Activated naive CD8-positive, alpha-beta T cell (primary cell): Measurements from ENCODE around the gene ACTR3C.

Source experiments
- H3K27ac Mint-ChIP-seq: one replicate; pipeline ENCODE4 v1.8.0; 2021; ENCODE audit warnings: mixed read lengths
- H3K27me3 Mint-ChIP-seq: one replicate; pipeline ENCODE4 v1.8.0; 2021; ENCODE audit warnings: mixed read lengths
- H3K36me3 Mint-ChIP-seq: one replicate; pipeline ENCODE4 v1.8.0; 2021; ENCODE audit warnings: mixed read lengths
- H3K4me1 Mint-ChIP-seq: one replicate; pipeline ENCODE4 v1.8.0; 2021; ENCODE audit warnings: low read depth, mixed read lengths
- H3K4me3 Mint-ChIP-seq: one replicate; pipeline ENCODE4 v1.8.0; 2021; ENCODE audit warnings: mild to moderate bottlenecking, mixed read lengths
- H3K9me3 Mint-ChIP-seq: one replicate; pipeline ENCODE4 v1.8.0; 2021; ENCODE audit warnings: low read depth, mixed read lengths

ACTR3C gene

DNA sequence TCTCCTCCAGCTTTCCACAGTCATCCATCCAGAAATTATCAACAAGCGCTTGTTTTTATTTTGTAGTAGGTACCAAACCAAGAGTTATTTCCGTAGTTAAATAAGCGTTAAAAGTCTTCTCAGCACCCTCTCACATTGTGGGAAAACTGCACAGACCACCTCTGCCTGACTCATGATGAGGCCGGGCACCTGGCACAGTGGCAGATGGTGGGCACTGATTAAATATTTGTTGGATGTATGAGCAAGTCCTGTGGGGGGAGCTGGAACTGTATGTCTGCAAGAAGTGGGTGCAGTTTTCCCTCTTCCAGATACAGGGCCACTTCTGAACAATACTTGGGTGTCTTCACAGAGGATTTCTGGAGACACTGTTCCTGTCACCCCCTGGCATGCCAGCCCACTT, 40.0 kb upstream of the ACTR3C start:
- Mint-ChIP-seq H3K4me1 (peaks cover 55% of the 10 kb centered on the region), H3K36me3 (no peaks in the 10 kb centered on the region), H3K4me3 (no peak overlapping the region), H3K27ac (no peak overlapping the region), H3K9me3 (no peaks in the 10 kb centered on the region), H3K27me3 (no peaks in the 10 kb centered on the region)

GRCh38 chr7:150361807-150362621, 38.7 kb upstream of the ACTR3C start:
- no peaks in the 10 kb centered on the region for H3K36me3 Mint-ChIP-seq
- peaks cover 59% of the 10 kb centered on the region for H3K4me1 Mint-ChIP-seq
- H3K27me3 Mint-ChIP-seq: no peaks in the 10 kb centered on the region
- H3K4me3 Mint-ChIP-seq: no peak overlapping the region
- H3K9me3 Mint-ChIP-seq: no peaks in the 10 kb centered on the region
- H3K27ac Mint-ChIP-seq: no peak overlapping the region

DNA sequence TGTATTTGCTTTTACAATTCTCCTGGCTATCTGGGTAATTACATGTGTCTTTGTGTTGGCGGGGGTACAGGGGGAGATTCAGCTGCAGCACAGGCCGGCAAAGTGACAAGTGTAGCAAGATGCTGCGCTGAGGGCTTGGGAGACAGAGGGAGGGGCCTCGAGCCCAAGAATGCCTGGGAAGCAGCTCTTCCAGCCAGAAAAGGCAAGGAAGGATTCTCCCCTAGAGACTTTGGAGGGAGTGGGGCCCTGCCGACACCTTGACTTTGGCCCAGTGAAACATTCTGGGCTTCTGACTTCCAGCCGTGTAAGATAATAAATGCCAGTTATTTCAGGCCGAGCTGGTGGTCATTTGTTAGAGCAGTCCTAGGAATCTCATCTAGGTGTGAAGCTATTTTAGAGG, 38.1 kb upstream of the ACTR3C start:
- Mint-ChIP-seq H3K4me3 (no peak overlapping the region), H3K27ac (no peak overlapping the region), H3K9me3 (no peaks in the 10 kb centered on the region), H3K36me3 (no peaks in the 10 kb centered on the region), H3K4me1 (peaks cover 63% of the 10 kb centered on the region), H3K27me3 (no peaks in the 10 kb centered on the region)

DNA sequence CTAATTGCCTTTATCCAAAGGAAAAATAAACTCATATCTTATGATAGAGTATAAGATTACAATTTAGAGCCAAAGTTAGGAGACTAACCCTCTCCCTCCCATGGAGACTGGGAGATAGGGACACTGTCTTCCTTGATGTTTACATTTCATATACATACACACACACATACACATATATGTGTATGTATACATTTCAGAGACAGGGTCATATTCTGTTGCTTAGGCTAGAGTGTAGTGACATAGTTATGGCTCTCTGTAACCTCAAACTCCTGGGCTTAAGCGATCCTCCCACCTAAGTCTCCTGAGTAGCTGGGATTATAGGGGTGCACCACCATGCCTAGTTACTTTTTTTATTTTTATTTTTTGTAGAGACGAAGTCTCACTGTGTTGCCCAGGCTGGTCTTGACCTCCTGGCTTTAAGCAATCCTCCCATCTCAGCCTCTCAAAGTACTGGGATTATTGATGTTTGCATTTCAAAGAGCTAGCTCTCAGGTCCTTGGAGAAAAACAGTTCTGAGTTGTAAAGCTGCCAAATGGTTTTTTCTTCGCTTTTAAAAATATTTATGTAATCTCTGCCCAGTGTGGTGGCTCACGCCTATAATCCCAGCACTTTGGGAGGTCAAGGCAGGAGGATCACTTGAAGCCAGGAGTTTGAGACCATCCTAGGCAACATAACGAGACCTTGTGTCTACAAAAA, 37.2 kb upstream of the ACTR3C start:
- H3K4me3 Mint-ChIP-seq: no peak overlapping the region
- peak overlapping the region; percentile 35 for H3K27ac Mint-ChIP-seq
- no peaks in the 10 kb centered on the region for H3K36me3 Mint-ChIP-seq
- no peaks in the 10 kb centered on the region for H3K27me3 Mint-ChIP-seq
- no peaks in the 10 kb centered on the region for H3K9me3 Mint-ChIP-seq
- peaks cover 59% of the 10 kb centered on the region for H3K4me1 Mint-ChIP-seq

- peaks cover 55% of the 10 kb centered on the region for H3K4me1 Mint-ChIP-seq
- H3K9me3 Mint-ChIP-seq: no peaks in the 10 kb centered on the region
- no peaks in the 10 kb centered on the region for H3K36me3 Mint-ChIP-seq
- H3K27me3 Mint-ChIP-seq: no peaks in the 10 kb centered on the region
- peak overlapping the region; percentile 35 for H3K27ac Mint-ChIP-seq
- no peak overlapping the region for H3K4me3 Mint-ChIP-seq
These were observed 36.4 kb upstream of the ACTR3C start for GRCh38 chr7:150359622-150360362.

GRCh38 chr7:150358988-150359621, 35.8 kb upstream of the ACTR3C start:
- no peaks in the 10 kb centered on the region for H3K36me3 Mint-ChIP-seq
- H3K27ac Mint-ChIP-seq: peak overlapping the region; percentile 92
- H3K9me3 Mint-ChIP-seq: no peaks in the 10 kb centered on the region
- H3K4me1 Mint-ChIP-seq: peaks cover 50% of the 10 kb centered on the region
- no peaks in the 10 kb centered on the region for H3K27me3 Mint-ChIP-seq
- H3K4me3 Mint-ChIP-seq: no peak overlapping the region

GRCh38 chr7:150358433-150358832, 35.1 kb upstream of the ACTR3C start:
- Mint-ChIP-seq H3K4me1 (peaks cover 46% of the 10 kb centered on the region), H3K36me3 (no peaks in the 10 kb centered on the region), H3K27me3 (no peaks in the 10 kb centered on the region), H3K27ac (peak overlapping the region; percentile 92), H3K9me3 (no peaks in the 10 kb centered on the region), H3K4me3 (no peak overlapping the region)

GRCh38 chr7:150357771-150358427, 34.6 kb upstream of the ACTR3C start:
- H3K4me1 Mint-ChIP-seq: peaks cover 46% of the 10 kb centered on the region
- no peaks in the 10 kb centered on the region for H3K27me3 Mint-ChIP-seq
- peak overlapping the region; percentile 92 for H3K27ac Mint-ChIP-seq
- H3K36me3 Mint-ChIP-seq: no peaks in the 10 kb centered on the region
- H3K9me3 Mint-ChIP-seq: no peaks in the 10 kb centered on the region
- H3K4me3 Mint-ChIP-seq: peak overlapping the region; percentile 78

DNA sequence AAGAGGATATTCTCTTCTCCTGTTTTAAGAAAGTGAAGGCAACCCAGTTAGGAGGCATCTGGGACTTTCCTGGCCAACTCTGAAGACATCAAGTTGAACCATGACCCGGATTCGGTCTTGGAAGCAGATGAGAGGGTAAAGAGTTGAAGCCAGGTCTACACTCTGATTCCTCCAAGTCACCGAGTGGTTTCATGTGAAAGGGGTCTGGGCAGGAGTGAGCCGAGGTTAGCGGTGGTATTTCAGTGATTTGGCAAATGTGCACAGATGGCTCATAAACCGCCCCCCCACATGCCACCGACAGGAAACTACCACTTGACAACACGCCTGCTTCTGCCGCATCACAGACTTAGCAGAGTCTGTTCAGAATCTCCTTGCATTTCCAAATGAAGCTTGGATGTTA, 33.9 kb upstream of the ACTR3C start:
- Mint-ChIP-seq H3K36me3 (no peaks in the 10 kb centered on the region), H3K9me3 (no peaks in the 10 kb centered on the region), H3K27ac (peak overlapping the region; percentile 92), H3K27me3 (no peaks in the 10 kb centered on the region), H3K4me1 (peaks cover 41% of the 10 kb centered on the region), H3K4me3 (peak overlapping the region; percentile 78)

DNA sequence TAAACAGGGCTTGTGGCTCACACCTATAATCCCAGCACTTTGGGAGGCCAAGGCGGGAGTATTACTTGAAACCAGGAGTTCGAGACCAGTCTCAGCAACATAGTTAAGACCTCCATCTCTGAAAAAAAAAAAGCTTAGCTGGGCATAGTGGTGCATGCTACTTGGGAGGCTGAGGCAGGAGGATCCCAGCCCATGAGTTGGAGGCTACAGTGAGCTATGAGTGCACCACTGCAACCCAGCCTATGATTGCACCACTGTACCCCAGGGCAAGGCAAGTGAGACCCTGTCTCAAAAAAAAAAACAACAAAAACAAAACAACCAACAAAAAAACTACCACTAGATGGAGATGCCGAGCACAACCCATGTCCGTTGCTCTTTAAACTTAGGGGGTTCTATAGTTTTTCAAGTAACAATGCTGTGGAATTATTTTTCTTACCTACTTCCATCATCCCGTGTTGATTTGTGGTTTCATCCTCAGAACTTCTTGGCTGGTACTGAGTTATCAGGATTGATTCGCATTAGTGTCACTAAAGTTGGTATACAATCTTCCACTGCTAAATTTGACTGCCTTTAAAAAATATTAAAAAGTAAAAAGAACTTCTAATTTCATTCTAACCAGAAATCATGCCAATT, 33.0 kb upstream of the ACTR3C start:
- H3K36me3 Mint-ChIP-seq: no peaks in the 10 kb centered on the region
- no peak overlapping the region for H3K27ac Mint-ChIP-seq

GRCh38 chr7:150355666-150356059, 32.3 kb upstream of the ACTR3C start:
- Mint-ChIP-seq H3K9me3 (no peaks in the 10 kb centered on the region), H3K4me3 (no peak overlapping the region), H3K27ac (peak overlapping the region; percentile 54)

More for the DNA sequence above, 33.0 kb upstream of the ACTR3C start:
- H3K9me3 Mint-ChIP-seq: no peaks in the 10 kb centered on the region
- H3K4me1 Mint-ChIP-seq: peaks cover 40% of the 10 kb centered on the region
- H3K27me3 Mint-ChIP-seq: no peaks in the 10 kb centered on the region
- peak overlapping the region; percentile 23 for H3K4me3 Mint-ChIP-seq

GRCh38 chr7:150351587-150352194, 28.3 kb upstream of the ACTR3C start:
- Mint-ChIP-seq H3K36me3 (no peaks in the 10 kb centered on the region), H3K4me3 (no peak overlapping the region), H3K9me3 (no peaks in the 10 kb centered on the region), H3K27ac (no peak overlapping the region), H3K4me1 (peaks cover 8% of the 10 kb centered on the region), H3K27me3 (no peaks in the 10 kb centered on the region)

More at GRCh38 chr7:150355666-150356059, 32.3 kb upstream of the ACTR3C start:
- Mint-ChIP-seq H3K4me1 (peaks cover 40% of the 10 kb centered on the region), H3K36me3 (no peaks in the 10 kb centered on the region), H3K27me3 (no peaks in the 10 kb centered on the region)

DNA sequence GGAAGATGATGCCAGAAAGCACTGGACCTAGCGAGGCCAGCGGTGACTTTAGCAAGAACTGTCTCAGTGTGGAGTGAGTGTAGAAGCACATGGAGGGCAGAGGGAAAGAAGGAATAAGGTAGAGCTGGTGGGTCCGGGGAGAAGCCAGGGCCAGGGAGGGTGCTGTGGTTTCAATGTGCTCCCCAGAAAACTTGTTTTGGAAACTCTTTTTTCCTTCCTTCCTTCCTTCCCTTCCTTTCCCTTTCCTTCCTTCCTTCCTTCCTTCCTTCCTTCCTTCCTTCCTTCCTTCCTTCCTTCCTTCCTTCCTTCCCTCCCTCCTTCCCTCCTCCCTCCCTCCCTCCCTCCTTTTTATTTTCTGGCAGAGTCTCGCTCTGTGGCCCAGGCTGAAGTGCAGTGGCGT, 23.6 kb upstream of the ACTR3C start:
- Mint-ChIP-seq H3K9me3 (no peaks in the 10 kb centered on the region), H3K4me3 (no peak overlapping the region), H3K36me3 (peaks cover 2% of the 10 kb centered on the region), H3K4me1 (peaks cover 1% of the 10 kb centered on the region), H3K27me3 (peaks cover 4% of the 10 kb centered on the region), H3K27ac (no peak overlapping the region)

DNA sequence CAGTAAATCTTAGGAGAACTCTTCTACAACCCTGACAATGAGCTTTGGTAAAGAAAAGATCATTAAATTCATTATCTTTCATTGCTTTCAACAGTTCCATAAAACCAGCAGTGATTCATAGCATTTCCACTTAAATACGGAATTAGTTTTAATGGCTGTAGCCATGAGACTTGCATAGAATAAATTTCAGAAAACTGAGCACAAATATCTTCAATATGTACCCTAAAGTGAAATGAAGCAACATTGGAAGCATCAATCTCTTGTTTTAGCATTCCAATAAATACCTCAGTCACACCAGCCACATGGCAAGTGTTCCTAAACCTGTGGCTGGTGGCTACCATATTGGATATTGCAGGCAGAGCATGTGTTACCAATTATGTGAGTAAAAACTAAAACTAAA, 21.7 kb upstream of the ACTR3C start:
- Mint-ChIP-seq H3K4me3 (no peak overlapping the region), H3K9me3 (no peaks in the 10 kb centered on the region), H3K27me3 (peaks cover 4% of the 10 kb centered on the region), H3K27ac (no peak overlapping the region), H3K36me3 (peaks cover 2% of the 10 kb centered on the region), H3K4me1 (peaks cover 6% of the 10 kb centered on the region)
